Fibroblast of peridontal ligament (primary cell): Measurements from ENCODE around the gene MRM2.

Experiments used
- DNase-seq: peaks from one replicate; pipeline ENCODE4 v3.0.0-alpha.2; 2010; ENCODE audit errors: extremely low read depth

The MRM2 gene

GRCh38 chr7:2185715-2186114 is 56.3 kb downstream of the MRM2 start:
- DNase-seq = no peak
